ENCODE results near the gene LRRTM2. TPM values are rescaled to one million over a fixed set of nuclear protein-coding genes. Genes with fewer than 3 reads are reported as not detected.

LRRTM2 gene
- total and polyA plus RNA-seq, 9 donors, result 0.07 to 0.92 (median 0.23) TPM

DNA sequence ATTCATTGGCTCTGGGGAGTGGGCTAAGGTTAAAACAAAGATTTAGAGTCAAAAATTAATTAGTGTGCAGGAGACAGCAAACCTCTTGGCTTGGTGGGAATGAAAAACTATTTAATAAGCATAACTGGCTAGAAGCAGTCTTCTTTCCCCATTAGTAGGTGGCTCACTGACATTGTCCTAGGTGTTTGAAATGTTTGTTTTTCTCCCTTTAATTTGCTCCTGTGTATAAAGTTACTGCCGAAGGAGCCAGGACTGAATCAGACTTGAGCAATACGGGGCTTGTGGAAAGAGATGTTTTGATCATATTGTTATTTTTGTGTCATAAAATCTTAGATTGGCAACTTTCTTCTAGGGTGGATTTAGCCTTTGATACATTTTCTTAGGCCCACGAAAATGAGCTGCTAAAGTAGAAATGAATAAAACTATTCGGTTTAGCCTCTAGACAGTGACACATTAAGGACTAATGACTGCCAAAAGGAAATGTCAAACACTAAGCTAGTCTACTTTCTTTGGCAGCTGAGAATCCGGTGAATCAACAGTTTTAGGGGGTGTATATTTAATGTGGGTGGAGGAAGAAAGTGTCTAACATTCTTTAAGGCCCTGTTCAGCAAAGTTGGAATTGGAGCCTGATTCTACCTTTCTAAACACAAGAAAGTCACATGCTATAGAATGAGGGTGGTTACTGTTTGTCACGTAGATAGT, 30.2 kb downstream of the LRRTM2 start:
- no peak overlapping the region for H3K4me3 ChIP-seq

GRCh38 chr5:138844125-138844461, 31.0 kb downstream of the LRRTM2 start:
- no peaks in the 10 kb centered on the region for H3K9me3 ChIP-seq
- H3K27me3 ChIP-seq, result no peaks in the 10 kb centered on the region
- H3K4me3 ChIP-seq, result no peak overlapping the region
- TF ChIP-seq CTCF (IDR thresholded peaks at IDR 0.05) (no peak), EP300 (IDR thresholded peaks at IDR 0.05) (no peak), POLR2A (IDR thresholded peaks at IDR 0.05) (no peak)
- DNase-seq, result no peak
- intact Hi-C loops (cut with DNase I), result no loop called here
- 93 to 97% (median 94%) methylated on average over 4 of the region's 4 CpGs for WGBS, 3 donors
- peaks cover 10% of the 10 kb centered on the region for H3K4me1 ChIP-seq (ENCODE audit: insufficient read depth)
- no peaks in the 10 kb centered on the region for H3K36me3 ChIP-seq
- no peak overlapping the region for H3K27ac ChIP-seq

More for the DNA sequence above, 30.2 kb downstream of the LRRTM2 start:
- no peaks in the 10 kb centered on the region for H3K36me3 ChIP-seq
- no peaks in the 10 kb centered on the region for H3K9me3 ChIP-seq
- H3K4me1 ChIP-seq (ENCODE audit: insufficient read depth), result peaks cover 12% of the 10 kb centered on the region
- TF ChIP-seq EP300 (IDR thresholded peaks at IDR 0.05), result no peak
- TF ChIP-seq CTCF (IDR thresholded peaks at IDR 0.05), result no peak
- TF ChIP-seq POLR2A (IDR thresholded peaks at IDR 0.05), result no peak
- WGBS, 3 donors, result 55 to 66% (median 57%) methylated on average over 6 of the region's 6 CpGs
- no peak for DNase-seq
- no peak overlapping the region for H3K27ac ChIP-seq
- no peaks in the 10 kb centered on the region for H3K27me3 ChIP-seq
- intact Hi-C loops (cut with DNase I), result no loop called here

DNA sequence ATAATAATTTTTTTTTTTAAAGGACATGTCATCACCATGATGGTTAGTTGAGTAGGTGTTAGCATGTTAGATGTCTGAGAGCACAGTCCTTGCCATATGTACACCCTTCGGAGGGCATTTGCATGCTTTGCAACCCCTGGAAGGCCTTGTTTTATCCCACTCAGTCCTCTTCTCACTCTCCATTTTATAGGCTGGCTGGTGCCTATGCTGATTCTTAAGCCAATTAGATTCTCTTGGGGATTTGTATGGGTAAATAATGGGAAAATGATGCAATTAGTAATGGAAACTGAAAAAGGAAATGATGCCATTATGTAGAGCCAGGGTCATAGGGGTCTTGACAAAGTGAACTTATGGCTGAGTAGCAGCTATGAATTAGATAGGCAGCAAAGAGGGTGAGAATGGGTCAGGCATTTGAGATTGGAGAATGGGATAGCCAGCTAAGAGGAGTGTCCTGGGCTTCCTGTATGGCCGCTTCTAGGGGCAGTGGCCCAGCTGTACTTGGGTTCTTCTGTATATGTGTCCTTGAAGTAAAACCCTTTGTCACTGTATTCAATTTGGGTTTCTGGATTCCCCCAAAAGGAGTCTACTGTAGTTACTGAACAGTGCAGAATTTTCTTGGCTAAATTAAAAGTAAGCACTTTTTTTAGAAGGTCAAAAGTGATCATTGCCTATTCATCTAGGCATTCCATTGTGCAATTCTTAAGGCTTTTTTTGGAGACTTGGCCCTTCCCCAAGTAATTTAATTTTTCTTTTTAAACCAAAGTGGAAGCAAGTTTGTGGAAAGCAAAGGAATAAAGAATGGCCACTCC, 31.6 kb downstream of the LRRTM2 start:
- H3K27ac ChIP-seq, result no peak overlapping the region
- TF ChIP-seq CTCF (IDR thresholded peaks at IDR 0.05), result no peak
- TF ChIP-seq EP300 (IDR thresholded peaks at IDR 0.05), result no peak
- no peak for TF ChIP-seq POLR2A (IDR thresholded peaks at IDR 0.05)
- no peak for DNase-seq
- no peaks in the 10 kb centered on the region for H3K27me3 ChIP-seq
- intact Hi-C loops (cut with DNase I), result no loop called here
- H3K4me1 ChIP-seq (ENCODE audit: insufficient read depth), result peaks cover 8% of the 10 kb centered on the region
- no peaks in the 10 kb centered on the region for H3K36me3 ChIP-seq
- 88 to 99% (median 88%) methylated on average over 2 of the region's 2 CpGs for WGBS, 3 donors
- H3K9me3 ChIP-seq, result no peaks in the 10 kb centered on the region
- H3K4me3 ChIP-seq, result no peak overlapping the region

GRCh38 chr5:138841531-138841930, 33.6 kb downstream of the LRRTM2 start:
- Histone ChIP-seq H3K4me3 (no peak overlapping the region), H3K9me3 (no peaks in the 10 kb centered on the region), H3K27ac (no peak overlapping the region), H3K36me3 (no peaks in the 10 kb centered on the region), H3K4me1 (ENCODE audit: insufficient read depth) (peaks cover 8% of the 10 kb centered on the region), H3K27me3 (no peaks in the 10 kb centered on the region)
- WGBS, 3 donors, result 55 to 78% (median 57%) methylated on average over 2 of the region's 2 CpGs
- intact Hi-C loops (cut with DNase I), result no loop called here
- TF ChIP-seq POLR2A (IDR thresholded peaks at IDR 0.05) (no peak), EP300 (IDR thresholded peaks at IDR 0.05) (no peak), CTCF (IDR thresholded peaks at IDR 0.05) (no peak)
- DNase-seq, result no peak
